Neural cell (in vitro differentiated cells): ENCODE measurements around the gene JUND.

Experiments
- EZH2 ChIP-seq: fragments of 200-600, 300-800 bp; shearing (Covaris generic), sonication (generic); IDR thresholded peaks from 2 replicates; pipeline ENCODE4 v1.6.1; 2014; ENCODE audit warnings: antibody characterized with exemption, low read length, borderline replicate concordance, mild to moderate bottlenecking; ENCODE audit not compliant: insufficient read depth, poor library complexity, severe bottlenecking
- POLR2AphosphoS5 ChIP-seq: IDR thresholded peaks from 2 replicates; pipeline ENCODE4 v1.6.1; 2012
- TF ChIP-seq, protein P1 (sequence below): fragments of 450-650 bp; IDR thresholded peaks from 2 replicates; pipeline ENCODE4 v1.5.1; 2014; ENCODE audit warnings: antibody characterized with exemption, mild to moderate bottlenecking, moderate library complexity; ENCODE audit not compliant: poor library complexity, severe bottlenecking

DNA sequence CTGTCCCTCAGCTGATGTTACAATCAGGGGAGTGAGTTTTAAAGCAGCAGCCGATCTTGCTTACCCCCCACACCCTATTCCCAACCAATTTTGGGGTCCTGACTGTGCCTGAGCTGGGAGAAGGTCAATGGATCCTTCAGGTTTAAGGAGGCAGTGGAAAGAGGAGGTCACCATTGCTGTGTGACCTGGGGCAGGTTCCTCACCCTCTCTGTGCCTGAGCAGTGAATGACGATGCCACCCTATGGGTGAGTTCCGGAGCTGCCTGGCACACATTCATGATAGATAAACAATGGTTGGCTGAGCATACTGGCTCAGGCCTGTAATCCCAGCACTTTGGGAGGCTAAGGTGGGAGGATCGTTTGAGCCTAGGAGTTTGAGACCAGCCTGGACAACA lies 20.3 kb upstream of the JUND start:
- TF ChIP-seq, protein P1, sequence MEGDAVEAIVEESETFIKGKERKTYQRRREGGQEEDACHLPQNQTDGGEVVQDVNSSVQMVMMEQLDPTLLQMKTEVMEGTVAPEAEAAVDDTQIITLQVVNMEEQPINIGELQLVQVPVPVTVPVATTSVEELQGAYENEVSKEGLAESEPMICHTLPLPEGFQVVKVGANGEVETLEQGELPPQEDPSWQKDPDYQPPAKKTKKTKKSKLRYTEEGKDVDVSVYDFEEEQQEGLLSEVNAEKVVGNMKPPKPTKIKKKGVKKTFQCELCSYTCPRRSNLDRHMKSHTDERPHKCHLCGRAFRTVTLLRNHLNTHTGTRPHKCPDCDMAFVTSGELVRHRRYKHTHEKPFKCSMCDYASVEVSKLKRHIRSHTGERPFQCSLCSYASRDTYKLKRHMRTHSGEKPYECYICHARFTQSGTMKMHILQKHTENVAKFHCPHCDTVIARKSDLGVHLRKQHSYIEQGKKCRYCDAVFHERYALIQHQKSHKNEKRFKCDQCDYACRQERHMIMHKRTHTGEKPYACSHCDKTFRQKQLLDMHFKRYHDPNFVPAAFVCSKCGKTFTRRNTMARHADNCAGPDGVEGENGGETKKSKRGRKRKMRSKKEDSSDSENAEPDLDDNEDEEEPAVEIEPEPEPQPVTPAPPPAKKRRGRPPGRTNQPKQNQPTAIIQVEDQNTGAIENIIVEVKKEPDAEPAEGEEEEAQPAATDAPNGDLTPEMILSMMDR = no peak
- no peak for TF ChIP-seq EZH2
- TF ChIP-seq POLR2AphosphoS5 = no peak
